HepG2 (cell line): Measurements from ENCODE around the gene DCP1B. TPM values are rescaled to one million over a fixed set of nuclear protein-coding genes. Genes with fewer than 3 reads are reported as not detected.

Experiments used
- CHD2 ChIP-seq: IDR thresholded peaks from 2 replicates; pipeline ENCODE4 v1.6.1; 2011; ENCODE audit warnings: low read depth, low read length, improper control_type of control experiment
- CSRNP1 ChIP-seq: sonication (generic); formaldehyde crosslinking; IDR thresholded peaks from 2 replicates; pipeline ENCODE4 v1.8.1; 2023; ENCODE audit warnings: mild to moderate bottlenecking, missing genetic modification reagents
- FOXO1 ChIP-seq: sonication (generic); formaldehyde crosslinking; IDR thresholded peaks from 2 replicates; pipeline ENCODE4 v1.4.0; 2020; ENCODE audit warnings: missing genetic modification reagents
- GMEB1 ChIP-seq: sonication (generic); formaldehyde crosslinking; IDR thresholded peaks from 2 replicates; pipeline ENCODE4 v1.5.1; 2020; ENCODE audit warnings: missing genetic modification reagents, mild to moderate bottlenecking, borderline replicate concordance
- KLF11 ChIP-seq: IDR thresholded peaks from 2 replicates; pipeline ENCODE4 v1.6.1; 2016; ENCODE audit warnings: missing compliant biosample characterization
- MTERF4 ChIP-seq: sonication (generic); formaldehyde crosslinking; IDR thresholded peaks from 2 replicates; pipeline ENCODE4 v1.8.0; 2023; ENCODE audit warnings: mild to moderate bottlenecking, missing genetic modification reagents
- MXD1 ChIP-seq: sonication (generic); formaldehyde crosslinking; IDR thresholded peaks from 2 replicates; pipeline ENCODE4 v1.4.0; 2020; ENCODE audit warnings: mild to moderate bottlenecking, missing genetic modification reagents
- MYC ChIP-seq: sonication (generic); formaldehyde crosslinking; IDR thresholded peaks from 2 replicates; pipeline ENCODE4 v1.9.0; 2021; ENCODE audit warnings: missing genetic modification reagents, borderline replicate concordance
- NR1H2 ChIP-seq: sonication (generic); formaldehyde crosslinking; IDR thresholded peaks from 2 replicates; pipeline ENCODE4 v1.8.1; 2022; ENCODE audit warnings: low read depth, missing genetic modification reagents, borderline replicate concordance
- PTBP1 ChIP-seq: fragments of 200-400 bp; formaldehyde crosslinking; IDR thresholded peaks from 2 replicates; pipeline ENCODE4 v1.6.1; 2018; ENCODE audit warnings: low read length, low read depth; ENCODE audit not compliant: poor library complexity, severe bottlenecking
- RFXANK ChIP-seq: IDR thresholded peaks from 2 replicates; pipeline ENCODE4 v1.6.1; 2016
- TFE3 ChIP-seq: IDR thresholded peaks from 2 replicates; pipeline ENCODE4 v1.6.1; 2016
- ZBTB34 ChIP-seq: sonication (generic); formaldehyde crosslinking; IDR thresholded peaks from 2 replicates; pipeline ENCODE4 v1.8.0; 2022; ENCODE audit warnings: mild to moderate bottlenecking, missing genetic modification reagents
- ZKSCAN5 ChIP-seq: sonication (generic); formaldehyde crosslinking; IDR thresholded peaks from 2 replicates; pipeline ENCODE4 v1.5.1; 2020; ENCODE audit warnings: mild to moderate bottlenecking, missing genetic modification reagents
- ZMAT3 ChIP-seq: sonication (generic); formaldehyde crosslinking; conservative IDR thresholded peaks from 2 replicates; pipeline ENCODE4 v1.7.0; 2021; ENCODE audit warnings: missing genetic modification reagents
- ZMYM2 ChIP-seq: sonication (generic); formaldehyde crosslinking; IDR thresholded peaks from 2 replicates; pipeline ENCODE4 v1.8.0; 2022; ENCODE audit warnings: mild to moderate bottlenecking, missing genetic modification reagents
- ZNF235 ChIP-seq: sonication (generic); formaldehyde crosslinking; IDR thresholded peaks from 2 replicates; pipeline ENCODE4 v1.8.1; 2023; ENCODE audit warnings: mild to moderate bottlenecking, missing genetic modification reagents, borderline replicate concordance
- ZNF251 ChIP-seq: sonication (generic); formaldehyde crosslinking; IDR thresholded peaks from 2 replicates; pipeline ENCODE4 v1.9.0; 2021; ENCODE audit warnings: mild to moderate bottlenecking, missing genetic modification reagents
- ZNF557 ChIP-seq: sonication (generic); formaldehyde crosslinking; IDR thresholded peaks from 2 replicates; pipeline ENCODE4 v1.4.0; 2020; ENCODE audit warnings: missing genetic modification reagents
- ZNF563 ChIP-seq: sonication (generic); formaldehyde crosslinking; IDR thresholded peaks from 2 replicates; pipeline ENCODE4 v1.8.0; 2022; ENCODE audit warnings: mild to moderate bottlenecking, moderate library complexity, missing genetic modification reagents
- ZNF7 ChIP-seq: IDR thresholded peaks from 2 replicates; pipeline ENCODE4 v1.6.1; 2016; ENCODE audit warnings: missing biosample characterization, missing genetic modification reagents
- ZNF766 ChIP-seq: sonication (generic); formaldehyde crosslinking; IDR thresholded peaks from 2 replicates; pipeline ENCODE4 v1.5.0; 2020; ENCODE audit warnings: missing genetic modification reagents, borderline replicate concordance
- polyA plus RNA-seq, 8 experiments: library from polyadenylated mRNA; depleted of rRNA in 3 of 8; stranded (reverse) in 7 of 8; unstranded in 1 of 8; fragments of >200 nt; fragmentation: Illumina TruSeq in 4 of 8; extraction: Trizol in 4 of 8; gene quantifications; 2 replicates each; pipeline versions ENCODE4 v1.2.1 to v1.2.3, GENCODE V29; 2011 to 2016; ENCODE audit warnings: low read depth in 4 of 8, missing spikeins in 1 of 8, mixed read lengths in 1 of 8; ENCODE audit not compliant: insufficient read depth in 1 of 8
- total RNA-seq, 5 experiments: library from RNA; depleted of rRNA; stranded (reverse); fragments of >200 nt; fragmentation: Illumina TruSeq; extraction: Trizol; gene quantifications; 2 replicates each; pipeline ENCODE4 v1.2.3, GENCODE V29; 2016; ENCODE audit warnings: low read depth in 1 of 5

The DCP1B gene
- total and polyA plus RNA-seq, 2 of the 13 experiments (the other 11 are each of a cell fraction or from before 2014, with no cell fraction given): 11.4 to 27.2 TPM

- TF ChIP-seq MXD1 (CRISPR knock-in tag): peak; percentile 65; the same call in 1 of the 2 replicates
- peak; percentile 50; the same call in 1 of the 2 replicates for TF ChIP-seq CSRNP1 (CRISPR knock-in tag)
- TF ChIP-seq PTBP1: no peak
- TF ChIP-seq MTERF4: peak; percentile 76; the same call in 1 of the 2 replicates
- TF ChIP-seq TFE3 (CRISPR knock-in tag): 0 out of 2 replicates have a peak, but pooled peaks have one; percentile 17
- TF ChIP-seq ZKSCAN5: no peak
- peak; percentile 38; the same call in 1 of the 2 replicates for TF ChIP-seq GMEB1 (CRISPR knock-in tag)
- no peak for TF ChIP-seq RFXANK (CRISPR knock-in tag)
- no peak for TF ChIP-seq ZNF235 (CRISPR knock-in tag)
- TF ChIP-seq ZMAT3 (CRISPR knock-in tag): peak; percentile 83; the same call in 1 of the 2 replicates
- no peak for TF ChIP-seq ZNF557 (CRISPR knock-in tag)
- no peak for TF ChIP-seq ZNF7 (CRISPR knock-in tag)
- no peak for TF ChIP-seq KLF11 (CRISPR knock-in tag)
- 0 out of 2 replicates have a peak, but pooled peaks have one; percentile 78 for TF ChIP-seq ZNF563 (CRISPR knock-in tag)
- no peak for TF ChIP-seq CHD2
- TF ChIP-seq FOXO1 (CRISPR knock-in tag): peak; percentile 51; the same call in 1 of the 2 replicates
- TF ChIP-seq ZMYM2 (CRISPR knock-in tag): no peak
- TF ChIP-seq ZNF251 (CRISPR knock-in tag): no peak
- TF ChIP-seq MYC: peak; percentile 77
- 0 out of 2 replicates have a peak, but pooled peaks have one; percentile 19 for TF ChIP-seq NR1H2 (CRISPR knock-in tag)
- TF ChIP-seq ZNF766 (CRISPR knock-in tag): 0 out of 2 replicates have a peak, but pooled peaks have one; percentile 88
- TF ChIP-seq ZBTB34 (CRISPR knock-in tag): 0 out of 2 replicates have a peak, but pooled peaks have one; percentile 21
Observed at GRCh38 chr12:2034633-2035430, 30.6 kb upstream of the DCP1B start (continued).
